HG03558 (cell line): Measurements from ENCODE around the gene RPRD1B.

Experiments used
- ATAC-seq: cut with Tn5 transposase; IDR thresholded peaks from one replicate; pipeline ENCODE4 v1.9.1; 2021; ENCODE audit warnings: moderate number of reproducible peaks; ENCODE audit not compliant: unreplicated experiment; ENCODE audit errors: extremely low read depth

The RPRD1B gene

DNA sequence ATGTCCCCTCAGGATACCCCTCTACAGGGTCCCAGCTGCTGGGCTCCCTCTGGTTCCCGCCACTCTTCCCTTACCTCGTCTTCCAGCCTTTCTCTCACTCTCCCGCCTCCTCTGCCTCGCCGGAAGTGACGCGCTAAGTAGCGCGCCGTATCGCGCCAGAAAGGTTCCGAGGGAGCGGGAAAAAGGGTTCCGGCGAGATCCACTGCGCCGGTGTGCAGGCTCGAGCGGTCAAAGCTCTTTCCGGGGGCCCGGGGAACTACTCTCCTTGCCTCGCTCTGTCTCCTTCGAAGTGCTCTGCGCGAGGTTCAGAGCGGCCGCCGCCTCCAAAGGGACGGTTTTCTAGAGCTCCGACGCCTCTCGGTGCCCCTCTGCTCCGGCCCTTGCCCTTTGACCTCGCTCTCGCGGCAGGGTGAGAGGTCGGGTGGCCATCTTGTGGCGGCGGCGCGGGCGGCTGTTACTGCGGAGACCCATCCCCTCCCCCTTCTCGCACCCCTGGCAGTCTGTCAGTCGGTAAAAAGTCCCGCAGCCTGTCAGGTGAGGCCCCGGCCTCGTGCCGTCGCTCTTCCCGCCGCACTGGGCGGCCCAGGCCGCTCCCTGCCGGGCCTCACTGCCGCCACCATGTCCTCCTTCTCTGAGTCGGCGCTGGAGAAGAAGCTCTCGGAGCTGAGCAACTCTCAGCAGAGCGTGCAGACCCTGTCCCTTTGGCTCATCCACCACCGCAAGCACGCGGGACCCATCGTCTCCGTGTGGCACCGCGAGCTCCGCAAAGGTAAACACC is at the start of gene RPRD1B, which contains the start of gene TTI1:
RPRD1B (plus strand) TSS at position 417 of the 778 bp plus-strand sequence; CDS start at position 619, 202 bp downstream.
TTI1 (minus strand) TSS at position 127 of the 778 bp plus-strand sequence. CDS start 19,640 bp downstream, outside the sequence.
- no peak for ATAC-seq

DNA sequence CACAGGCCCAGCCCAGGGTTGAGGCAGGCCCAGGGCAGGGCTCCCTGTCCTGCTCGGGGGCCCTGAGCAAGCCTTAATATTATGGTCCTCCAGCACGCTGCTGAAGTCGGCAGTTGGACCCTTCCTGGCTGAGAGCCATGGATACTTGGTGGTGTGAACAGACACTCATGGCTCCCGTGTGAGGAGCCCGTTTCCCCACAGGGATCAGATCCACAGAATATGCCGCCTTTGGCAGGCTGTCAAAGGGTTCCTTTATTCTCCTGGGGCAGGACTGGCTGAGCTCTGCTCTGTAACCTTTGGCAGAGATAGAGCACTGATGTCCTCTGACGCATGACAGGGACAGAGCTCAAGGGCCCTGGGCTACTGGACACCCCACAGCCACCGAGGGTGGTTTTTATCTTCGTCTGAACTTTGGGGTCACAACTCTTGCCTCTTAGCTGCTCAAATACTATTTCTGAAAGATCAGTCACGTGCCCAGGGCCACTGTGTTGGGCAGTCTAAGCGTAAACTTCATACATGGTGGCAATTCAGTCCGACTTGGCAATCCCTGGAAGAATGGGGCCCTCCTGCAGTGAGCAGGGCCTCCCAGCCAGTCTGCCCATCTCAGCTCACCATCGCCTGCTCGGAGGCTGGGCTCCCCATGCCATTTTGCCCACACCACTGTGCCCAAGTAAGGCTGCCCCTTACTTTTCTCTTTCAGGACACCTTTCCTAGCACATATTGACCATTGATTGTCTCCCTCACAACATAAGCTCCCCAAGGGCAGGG is 49.3 kb upstream of the RPRD1B start:
- ATAC-seq, result no peak

DNA sequence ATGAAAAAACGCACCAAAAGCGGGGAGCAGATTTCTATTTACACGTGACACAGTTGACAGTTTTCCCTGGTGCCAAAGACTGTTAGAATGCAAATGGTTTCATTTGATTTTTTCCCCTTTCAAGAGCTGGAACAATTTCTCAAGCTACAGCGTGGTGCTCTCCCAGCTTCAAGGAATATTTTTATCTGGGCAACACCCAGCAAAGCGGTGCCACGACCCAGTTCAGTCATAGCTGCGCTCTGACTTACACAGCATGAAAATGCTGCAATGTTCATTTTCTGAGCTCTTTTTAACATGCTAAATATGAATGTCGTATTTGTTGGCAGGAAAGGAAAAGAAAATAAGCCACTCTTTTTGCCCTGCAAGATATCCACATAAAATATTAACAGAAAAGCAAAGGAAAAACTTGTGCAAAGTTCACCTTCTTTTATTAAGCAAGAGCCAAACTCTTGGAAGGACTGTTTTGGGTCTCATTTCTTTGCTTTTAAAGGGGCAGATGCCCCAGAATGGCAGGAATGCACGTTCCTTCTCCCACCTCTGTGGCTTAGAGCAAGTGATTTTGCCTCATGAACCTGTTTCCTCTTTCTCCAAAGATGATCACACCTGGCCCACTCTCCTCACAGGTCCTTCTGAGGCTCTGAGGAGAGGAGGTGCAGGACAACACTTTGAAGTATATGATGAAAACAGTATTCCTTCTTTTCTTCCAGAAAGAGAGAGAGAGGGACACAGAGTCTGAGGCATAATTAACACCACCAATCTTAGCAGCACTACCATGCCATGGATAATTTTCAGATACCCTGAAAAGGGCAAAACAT is 47.3 kb upstream of the RPRD1B start:
- no peak for ATAC-seq

GRCh38 chr20:37986873-37987601 is 46.5 kb upstream of the RPRD1B start:
- ATAC-seq, result no peak

GRCh38 chr20:37987602-37988290 is 45.8 kb upstream of the RPRD1B start:
- ATAC-seq, result no peak

- ATAC-seq, result no peak
Measured at GRCh38 chr20:37988306-37988954, 45.1 kb upstream of the RPRD1B start.

DNA sequence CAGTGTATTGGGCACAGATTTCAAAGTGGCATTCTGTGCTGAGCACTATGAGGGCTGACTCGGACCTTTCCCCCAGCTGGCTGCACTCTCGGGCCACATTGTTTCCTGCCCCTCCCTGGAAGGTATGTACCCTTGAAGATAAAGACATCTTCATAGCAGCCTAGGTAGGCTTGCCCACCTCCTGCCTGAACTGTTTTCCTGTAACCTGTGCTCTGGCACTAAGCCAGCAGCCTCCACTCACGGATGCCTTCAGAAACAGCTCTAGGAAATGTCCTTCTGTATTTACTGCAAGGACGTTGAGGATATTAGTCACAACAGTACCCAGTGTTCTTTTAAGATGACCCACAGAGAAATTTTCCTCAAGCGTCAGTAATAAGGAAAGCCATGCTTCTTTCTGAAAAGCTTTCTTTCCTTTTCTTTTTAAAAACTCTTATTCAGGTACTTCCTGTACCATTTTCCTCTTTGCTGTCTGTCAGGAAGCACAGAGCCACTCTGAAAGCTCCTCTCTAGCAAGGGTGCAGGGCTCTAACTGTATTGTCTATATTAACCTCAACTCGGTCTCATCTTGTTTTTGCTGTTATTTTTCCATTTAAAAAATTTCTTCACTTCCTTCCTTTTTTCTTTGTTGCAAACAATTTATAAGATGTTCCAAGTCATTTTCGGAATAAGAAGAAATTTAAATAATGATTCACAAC is 43.8 kb upstream of the RPRD1B start:
- no peak for ATAC-seq

GRCh38 chr20:37990571-37991151 is 42.9 kb upstream of the RPRD1B start:
- ATAC-seq, result peak; percentile 81

- ATAC-seq, result no peak
Measured at GRCh38 chr20:37991157-37991866, 42.2 kb upstream of the RPRD1B start.

DNA sequence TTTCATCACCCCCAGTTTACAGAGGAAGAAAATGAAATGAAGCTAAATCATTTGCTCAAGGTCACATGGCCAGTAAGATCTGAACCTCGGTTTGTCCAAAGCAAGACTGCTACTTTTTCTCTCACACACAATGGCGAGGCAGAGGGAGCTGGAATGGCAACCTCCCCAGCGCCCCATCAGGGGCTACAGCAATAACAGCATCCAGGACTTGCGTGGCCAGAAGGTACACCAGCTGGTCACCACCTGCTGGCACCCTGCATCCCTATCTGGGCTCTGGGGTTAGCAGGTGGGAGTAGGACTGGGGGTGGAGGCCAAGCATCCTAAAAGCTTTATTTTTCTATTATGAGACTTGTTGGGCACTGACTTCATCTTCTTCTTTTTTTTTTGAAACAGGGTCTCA is 41.6 kb upstream of the RPRD1B start:
- ATAC-seq, result no peak

- ATAC-seq, result no peak
Measured at GRCh38 chr20:37992802-37993409, 40.6 kb upstream of the RPRD1B start.

DNA sequence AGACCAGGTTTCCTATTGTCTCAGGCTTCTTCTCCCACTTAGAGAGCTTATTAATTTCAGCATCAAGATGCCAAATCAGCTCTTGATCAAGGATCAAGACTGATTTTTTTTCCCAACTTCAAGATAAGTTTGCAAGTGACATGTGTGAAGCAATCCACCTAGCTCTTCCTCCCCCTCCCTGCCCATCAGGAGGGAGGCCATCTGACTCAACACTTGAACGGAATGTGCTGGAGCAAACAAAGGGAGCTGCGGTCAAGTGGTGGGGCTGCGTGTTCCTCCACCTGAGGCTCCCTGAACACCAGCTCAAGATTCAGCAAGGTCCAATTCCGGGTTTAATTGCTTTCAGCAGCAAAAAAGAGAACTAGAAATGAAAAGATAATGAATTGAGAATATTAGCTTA is 39.0 kb upstream of the RPRD1B start:
- no peak for ATAC-seq

GRCh38 chr20:37995856-37996605 is 37.5 kb upstream of the RPRD1B start:
- no peak for ATAC-seq

GRCh38 chr20:37997516-37997915 is 36.0 kb upstream of the RPRD1B start:
- ATAC-seq, result no peak

GRCh38 chr20:37999526-38000263 is 33.9 kb upstream of the RPRD1B start:
- no peak for ATAC-seq

DNA sequence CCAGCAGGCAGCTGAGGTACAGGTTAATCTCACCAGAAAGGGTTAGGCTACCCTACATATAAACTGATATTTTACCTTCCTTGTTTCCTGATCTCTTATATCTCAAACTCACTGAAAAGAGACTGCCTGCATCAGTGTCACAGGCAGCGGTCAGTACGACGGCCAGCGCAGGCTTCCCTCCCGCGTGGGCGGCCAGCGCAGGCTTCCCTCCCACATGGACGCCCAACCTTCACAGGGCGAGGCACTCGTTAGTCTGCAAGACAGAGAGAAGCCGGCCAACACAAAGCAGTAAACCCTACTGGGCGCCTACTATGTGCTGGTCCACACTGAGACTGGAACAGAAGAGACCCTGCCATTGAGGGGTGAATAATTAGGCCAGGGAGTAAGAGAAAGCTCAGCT is 33.3 kb upstream of the RPRD1B start:
- no peak for ATAC-seq
